Parathyroid adenoma (tissue), 2 donors: Measurements from ENCODE around the gene MTIF2.

Source experiments
- H2AFZ ChIP-seq: fragments of 300-600 bp; sonication (generic); one replicate; pipeline ENCODE4 v1.7.0; 2017; ENCODE audit warnings: antibody characterized with exemption, mild to moderate bottlenecking
- H3K27ac ChIP-seq: fragments of 300-600 bp; sonication (generic); one replicate; pipeline ENCODE4 v1.7.0; 2017
- H3K27me3 ChIP-seq: fragments of 300-600 bp; sonication (generic); one replicate; pipeline ENCODE4 v1.7.0; 2017; ENCODE audit warnings: low read length; ENCODE audit not compliant: control insufficient read depth, insufficient read depth
- H3K36me3 ChIP-seq: fragments of 300-600 bp; sonication (generic); one replicate; pipeline ENCODE4 v1.7.0; 2017; ENCODE audit warnings: low read length; ENCODE audit not compliant: control insufficient read depth, insufficient read depth
- H3K4me1 ChIP-seq: fragments of 300-600 bp; sonication (generic); one replicate; pipeline ENCODE4 v1.7.0; 2017; ENCODE audit warnings: control low read depth
- H3K4me2 ChIP-seq: fragments of 300-600 bp; sonication (generic); one replicate; pipeline ENCODE4 v1.7.0; 2017; ENCODE audit warnings: low read length
- H3K4me3 ChIP-seq: fragments of 300-600 bp; sonication (generic); one replicate; pipeline ENCODE4 v1.7.0; 2017; ENCODE audit warnings: low read depth, low read length
- H3K79me2 ChIP-seq: fragments of 300-600 bp; sonication (generic); one replicate; pipeline ENCODE4 v1.7.0; 2017; ENCODE audit warnings: control low read depth
- H3K9ac ChIP-seq: fragments of 300-600 bp; sonication (generic); one replicate; pipeline ENCODE4 v1.7.0; 2017; ENCODE audit warnings: mild to moderate bottlenecking
- H3K9me3 ChIP-seq: fragments of 300-600 bp; sonication (generic); one replicate; pipeline ENCODE4 v1.7.0; 2017; ENCODE audit warnings: low read length; ENCODE audit not compliant: control insufficient read depth
- TF ChIP-seq, protein P1 (sequence below): fragments of 300-600 bp; sonication (generic); IDR thresholded peaks from one replicate; pipeline ENCODE4 v1.7.0; 2017; ENCODE audit warnings: antibody characterized with exemption, mild to moderate bottlenecking
- donor health status: primary hyperparathyroidism.

MTIF2 gene, protein sequence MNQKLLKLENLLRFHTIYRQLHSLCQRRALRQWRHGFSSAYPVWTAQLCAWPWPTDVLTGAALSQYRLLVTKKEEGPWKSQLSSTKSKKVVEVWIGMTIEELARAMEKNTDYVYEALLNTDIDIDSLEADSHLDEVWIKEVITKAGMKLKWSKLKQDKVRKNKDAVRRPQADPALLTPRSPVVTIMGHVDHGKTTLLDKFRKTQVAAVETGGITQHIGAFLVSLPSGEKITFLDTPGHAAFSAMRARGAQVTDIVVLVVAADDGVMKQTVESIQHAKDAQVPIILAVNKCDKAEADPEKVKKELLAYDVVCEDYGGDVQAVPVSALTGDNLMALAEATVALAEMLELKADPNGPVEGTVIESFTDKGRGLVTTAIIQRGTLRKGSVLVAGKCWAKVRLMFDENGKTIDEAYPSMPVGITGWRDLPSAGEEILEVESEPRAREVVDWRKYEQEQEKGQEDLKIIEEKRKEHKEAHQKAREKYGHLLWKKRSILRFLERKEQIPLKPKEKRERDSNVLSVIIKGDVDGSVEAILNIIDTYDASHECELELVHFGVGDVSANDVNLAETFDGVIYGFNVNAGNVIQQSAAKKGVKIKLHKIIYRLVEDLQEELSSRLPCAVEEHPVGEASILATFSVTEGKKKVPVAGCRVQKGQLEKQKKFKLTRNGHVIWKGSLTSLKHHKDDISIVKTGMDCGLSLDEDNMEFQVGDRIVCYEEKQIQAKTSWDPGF

GRCh38 chr2:55268907-55269644, at the start of gene MTIF2:
MTIF2 (minus strand) TSS chr2:55269231; CDS start chr2:55263858, 5,373 bp downstream.
- H2AFZ ChIP-seq = peak within 1 kb of the TSS; percentile 96
- H3K9ac ChIP-seq = peak within 1 kb of the TSS; percentile 64
- peak within 1 kb of the TSS; percentile 85 for H3K27ac ChIP-seq
- peak within 1 kb of the TSS; percentile 97 for H3K4me3 ChIP-seq
- no peaks in the 10 kb centered on the region for H3K9me3 ChIP-seq
- no peaks in the 10 kb centered on the region for H3K27me3 ChIP-seq
- H3K4me1 ChIP-seq = peaks cover 3% of the 10 kb centered on the region
- no peaks in the 10 kb centered on the region for H3K79me2 ChIP-seq
- TF ChIP-seq, protein P1, sequence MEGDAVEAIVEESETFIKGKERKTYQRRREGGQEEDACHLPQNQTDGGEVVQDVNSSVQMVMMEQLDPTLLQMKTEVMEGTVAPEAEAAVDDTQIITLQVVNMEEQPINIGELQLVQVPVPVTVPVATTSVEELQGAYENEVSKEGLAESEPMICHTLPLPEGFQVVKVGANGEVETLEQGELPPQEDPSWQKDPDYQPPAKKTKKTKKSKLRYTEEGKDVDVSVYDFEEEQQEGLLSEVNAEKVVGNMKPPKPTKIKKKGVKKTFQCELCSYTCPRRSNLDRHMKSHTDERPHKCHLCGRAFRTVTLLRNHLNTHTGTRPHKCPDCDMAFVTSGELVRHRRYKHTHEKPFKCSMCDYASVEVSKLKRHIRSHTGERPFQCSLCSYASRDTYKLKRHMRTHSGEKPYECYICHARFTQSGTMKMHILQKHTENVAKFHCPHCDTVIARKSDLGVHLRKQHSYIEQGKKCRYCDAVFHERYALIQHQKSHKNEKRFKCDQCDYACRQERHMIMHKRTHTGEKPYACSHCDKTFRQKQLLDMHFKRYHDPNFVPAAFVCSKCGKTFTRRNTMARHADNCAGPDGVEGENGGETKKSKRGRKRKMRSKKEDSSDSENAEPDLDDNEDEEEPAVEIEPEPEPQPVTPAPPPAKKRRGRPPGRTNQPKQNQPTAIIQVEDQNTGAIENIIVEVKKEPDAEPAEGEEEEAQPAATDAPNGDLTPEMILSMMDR = no peak
- H3K36me3 ChIP-seq = no peaks in the 10 kb centered on the region
- H3K4me2 ChIP-seq = peak within 1 kb of the TSS; percentile 80

DNA sequence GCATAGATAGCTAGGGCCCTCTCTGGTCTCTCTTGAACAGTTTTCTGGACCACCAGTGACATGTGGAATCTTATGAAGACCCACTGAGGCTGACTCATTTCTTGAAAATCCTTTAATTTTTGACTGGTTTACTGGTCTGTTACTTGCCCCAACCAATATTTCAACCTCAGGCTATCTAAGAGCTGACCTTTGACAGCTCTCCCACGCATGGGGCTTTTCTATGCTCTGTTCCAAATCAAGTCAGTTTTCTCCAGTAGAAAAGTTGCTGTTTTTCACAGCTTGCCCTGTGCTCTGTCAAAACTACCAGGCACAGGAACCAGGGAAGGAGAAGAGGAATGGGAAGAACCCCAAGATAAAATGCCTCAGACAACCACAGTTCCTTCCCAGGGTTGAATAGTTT, 46.0 kb upstream of the MTIF2 start:
- H3K27me3 ChIP-seq = no peaks in the 10 kb centered on the region
- H3K4me2 ChIP-seq = no peak overlapping the region
- H3K4me1 ChIP-seq = no peaks in the 10 kb centered on the region
- no peak overlapping the region for H3K27ac ChIP-seq
- TF ChIP-seq, protein P1 = no peak
- H3K36me3 ChIP-seq = no peaks in the 10 kb centered on the region
- H3K9ac ChIP-seq = no peak overlapping the region
- H3K9me3 ChIP-seq = no peaks in the 10 kb centered on the region
- no peak overlapping the region for H3K4me3 ChIP-seq
- no peaks in the 10 kb centered on the region for H3K79me2 ChIP-seq
- no peak overlapping the region for H2AFZ ChIP-seq

GRCh38 chr2:55311444-55311870, 42.4 kb upstream of the MTIF2 start:
- Histone ChIP-seq H3K4me2 (no peak overlapping the region), H3K36me3 (no peaks in the 10 kb centered on the region), H2AFZ (no peak overlapping the region), H3K27ac (no peak overlapping the region), H3K27me3 (no peaks in the 10 kb centered on the region), H3K9me3 (no peaks in the 10 kb centered on the region), H3K4me3 (no peak overlapping the region), H3K4me1 (no peaks in the 10 kb centered on the region), H3K79me2 (no peaks in the 10 kb centered on the region), H3K9ac (no peak overlapping the region)
- TF ChIP-seq, protein P1 = no peak

DNA sequence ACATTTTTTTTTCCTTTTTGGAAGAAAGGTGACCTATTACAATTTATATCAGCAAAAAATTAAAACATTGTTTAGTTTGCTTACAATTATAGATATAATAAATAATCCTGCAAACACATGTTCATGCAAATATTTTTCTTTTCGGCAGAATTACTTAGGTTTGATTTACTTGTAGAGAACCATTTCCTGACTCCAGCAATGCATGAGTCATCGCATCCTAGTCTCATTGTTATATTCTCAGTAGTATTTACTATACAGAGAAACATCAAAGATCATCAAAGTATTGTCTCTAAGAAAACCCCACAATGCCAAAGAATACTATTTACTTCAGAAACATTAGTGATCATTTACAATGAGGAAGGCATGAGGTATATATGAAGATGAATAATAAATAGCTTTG, 40.4 kb upstream of the MTIF2 start:
- TF ChIP-seq, protein P1 = no peak
- no peaks in the 10 kb centered on the region for H3K9me3 ChIP-seq
- H2AFZ ChIP-seq = no peak overlapping the region
- no peaks in the 10 kb centered on the region for H3K36me3 ChIP-seq
- no peak overlapping the region for H3K9ac ChIP-seq
- H3K4me1 ChIP-seq = no peaks in the 10 kb centered on the region
- no peaks in the 10 kb centered on the region for H3K79me2 ChIP-seq
- no peaks in the 10 kb centered on the region for H3K27me3 ChIP-seq
- H3K27ac ChIP-seq = no peak overlapping the region
- no peak overlapping the region for H3K4me2 ChIP-seq
- no peak overlapping the region for H3K4me3 ChIP-seq
